H1 (cell line): Measurements from ENCODE around the gene LCA5.

Experiments used
- CBX5 ChIP-seq: fragments of 300-800, 300-1000 bp; sonication (generic); IDR thresholded peaks from 2 replicates; pipeline ENCODE4 v1.7.1; 2016; ENCODE audit warnings: antibody characterized with exemption, low read length, low read depth
- CEBPB ChIP-seq: IDR thresholded peaks from 2 replicates; pipeline ENCODE4 v1.6.1; 2012; ENCODE audit warnings: low read depth, low read length
- E2F6 ChIP-seq: IDR thresholded peaks from 2 replicates; pipeline ENCODE4 v1.6.1; 2012; ENCODE audit warnings: inconsistent platforms
- NRF1 ChIP-seq: IDR thresholded peaks from 2 replicates; pipeline ENCODE4 v1.6.1; 2011; ENCODE audit warnings: mild to moderate bottlenecking, low read depth, low read length, improper control_type of control experiment
- POLR2A ChIP-seq, 2 experiments: IDR thresholded peaks; 1 replicate in 1 of 2; 2 replicates in 1 of 2; pipeline ENCODE4 v1.6.1; 2011; ENCODE audit warnings: low read depth in 2 of 2, low read length in 2 of 2, mild to moderate bottlenecking in 2 of 2; ENCODE audit errors: control extremely low read depth in 1 of 2
- SAP30 ChIP-seq: fragments of 300-600 bp; sonication (generic); IDR thresholded peaks from 2 replicates; pipeline ENCODE4 v1.7.1; 2012; ENCODE audit warnings: low read length, moderate library complexity, mild to moderate bottlenecking, inconsistent platforms; ENCODE audit not compliant: insufficient read depth, insufficient replicate concordance
- SIX5 ChIP-seq: IDR thresholded peaks from 2 replicates; pipeline ENCODE4 v1.6.1; 2011; ENCODE audit warnings: mild to moderate bottlenecking, low read depth, low read length
- SP4 ChIP-seq: IDR thresholded peaks from 2 replicates; pipeline ENCODE4 v1.6.1; 2012; ENCODE audit warnings: low read length, inconsistent platforms
- TAF1 ChIP-seq: IDR thresholded peaks from 2 replicates; pipeline ENCODE4 v1.6.1; 2011; ENCODE audit warnings: mild to moderate bottlenecking, low read depth, low read length
- TF ChIP-seq, protein P1 (sequence below), 3 experiments: IDR thresholded peaks; 1 replicate in 2 of 3; 2 replicates in 1 of 3; pipeline versions ENCODE4 v1.5.1 to v1.6.1; 2011; ENCODE audit warnings: low read length in 3 of 3, mild to moderate bottlenecking in 3 of 3, inconsistent platforms in 2 of 3, low read depth in 1 of 3, moderate library complexity in 1 of 3; ENCODE audit not compliant: insufficient read depth in 1 of 3; ENCODE audit errors: control extremely low read depth in 1 of 3
- TF ChIP-seq, protein P2 (sequence below): IDR thresholded peaks from 2 replicates; pipeline ENCODE4 v1.6.1; 2011; ENCODE audit warnings: low read depth, mild to moderate bottlenecking, low read length; ENCODE audit not compliant: insufficient read depth
- TF ChIP-seq, protein P3 (sequence below): IDR thresholded peaks from 2 replicates; pipeline ENCODE4 v1.6.1; 2012; ENCODE audit warnings: low read length, inconsistent platforms
- TF ChIP-seq, protein P4 (sequence below): IDR thresholded peaks from 2 replicates; pipeline ENCODE4 v1.6.1; 2012; ENCODE audit warnings: inconsistent platforms

DNA sequence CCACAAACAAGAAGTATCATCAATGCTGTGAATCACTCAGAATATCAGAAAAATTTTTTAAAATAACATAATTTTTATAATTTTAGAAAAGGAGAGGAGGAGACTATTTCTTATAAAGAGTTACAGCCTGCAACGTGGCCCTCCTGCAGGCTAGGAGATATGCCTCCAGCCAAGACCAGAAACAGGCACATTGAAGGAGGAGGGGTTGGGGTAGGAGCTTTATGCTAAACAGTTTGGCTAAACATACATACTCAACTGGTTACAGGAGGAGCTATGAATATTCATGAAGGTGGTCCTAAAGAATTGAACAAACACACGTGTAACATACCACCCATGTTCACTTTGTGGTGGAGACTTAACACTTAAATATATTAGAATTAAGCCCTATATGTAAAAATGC, 14.2 kb upstream of the LCA5 start:
- no peak for TF ChIP-seq POLR2A (IDR thresholded peaks at IDR 0.05; ENCODE audit: control extremely low read depth in 1 of 2, low read depth in 2 of 2, low read length in 2 of 2)
- TF ChIP-seq, protein P1, sequence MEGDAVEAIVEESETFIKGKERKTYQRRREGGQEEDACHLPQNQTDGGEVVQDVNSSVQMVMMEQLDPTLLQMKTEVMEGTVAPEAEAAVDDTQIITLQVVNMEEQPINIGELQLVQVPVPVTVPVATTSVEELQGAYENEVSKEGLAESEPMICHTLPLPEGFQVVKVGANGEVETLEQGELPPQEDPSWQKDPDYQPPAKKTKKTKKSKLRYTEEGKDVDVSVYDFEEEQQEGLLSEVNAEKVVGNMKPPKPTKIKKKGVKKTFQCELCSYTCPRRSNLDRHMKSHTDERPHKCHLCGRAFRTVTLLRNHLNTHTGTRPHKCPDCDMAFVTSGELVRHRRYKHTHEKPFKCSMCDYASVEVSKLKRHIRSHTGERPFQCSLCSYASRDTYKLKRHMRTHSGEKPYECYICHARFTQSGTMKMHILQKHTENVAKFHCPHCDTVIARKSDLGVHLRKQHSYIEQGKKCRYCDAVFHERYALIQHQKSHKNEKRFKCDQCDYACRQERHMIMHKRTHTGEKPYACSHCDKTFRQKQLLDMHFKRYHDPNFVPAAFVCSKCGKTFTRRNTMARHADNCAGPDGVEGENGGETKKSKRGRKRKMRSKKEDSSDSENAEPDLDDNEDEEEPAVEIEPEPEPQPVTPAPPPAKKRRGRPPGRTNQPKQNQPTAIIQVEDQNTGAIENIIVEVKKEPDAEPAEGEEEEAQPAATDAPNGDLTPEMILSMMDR (IDR thresholded peaks at IDR 0.05; ENCODE audit: control extremely low read depth in 1 of 3, insufficient read depth in 1 of 3, low read depth in 1 of 3, low read length in 3 of 3), result no peak
- TF ChIP-seq, protein P2, sequence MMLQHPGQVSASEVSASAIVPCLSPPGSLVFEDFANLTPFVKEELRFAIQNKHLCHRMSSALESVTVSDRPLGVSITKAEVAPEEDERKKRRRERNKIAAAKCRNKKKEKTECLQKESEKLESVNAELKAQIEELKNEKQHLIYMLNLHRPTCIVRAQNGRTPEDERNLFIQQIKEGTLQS, result no peak
- no peak for TF ChIP-seq SP4
- no peak for TF ChIP-seq SAP30
- no peak for TF ChIP-seq CBX5
- no peak for TF ChIP-seq CEBPB
- no peak for TF ChIP-seq E2F6
- no peak for TF ChIP-seq NRF1
- TF ChIP-seq, protein P3, sequence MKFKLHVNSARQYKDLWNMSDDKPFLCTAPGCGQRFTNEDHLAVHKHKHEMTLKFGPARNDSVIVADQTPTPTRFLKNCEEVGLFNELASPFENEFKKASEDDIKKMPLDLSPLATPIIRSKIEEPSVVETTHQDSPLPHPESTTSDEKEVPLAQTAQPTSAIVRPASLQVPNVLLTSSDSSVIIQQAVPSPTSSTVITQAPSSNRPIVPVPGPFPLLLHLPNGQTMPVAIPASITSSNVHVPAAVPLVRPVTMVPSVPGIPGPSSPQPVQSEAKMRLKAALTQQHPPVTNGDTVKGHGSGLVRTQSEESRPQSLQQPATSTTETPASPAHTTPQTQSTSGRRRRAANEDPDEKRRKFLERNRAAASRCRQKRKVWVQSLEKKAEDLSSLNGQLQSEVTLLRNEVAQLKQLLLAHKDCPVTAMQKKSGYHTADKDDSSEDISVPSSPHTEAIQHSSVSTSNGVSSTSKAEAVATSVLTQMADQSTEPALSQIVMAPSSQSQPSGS, result no peak
- TF ChIP-seq SIX5, result no peak
- TF ChIP-seq, protein P4, sequence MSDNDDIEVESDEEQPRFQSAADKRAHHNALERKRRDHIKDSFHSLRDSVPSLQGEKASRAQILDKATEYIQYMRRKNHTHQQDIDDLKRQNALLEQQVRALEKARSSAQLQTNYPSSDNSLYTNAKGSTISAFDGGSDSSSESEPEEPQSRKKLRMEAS, result no peak
- no peak for TF ChIP-seq TAF1
